HepG2 (cell line): ENCODE measurements around the gene RNPS1. TPM values are rescaled to one million over a fixed set of nuclear protein-coding genes. Genes with fewer than 3 reads are reported as not detected.
A peak's percentile ranks its signal among the peaks of the same experiment; 100 is the strongest.

Source experiments
- ATF5 ChIP-seq: sonication (generic); formaldehyde crosslinking; IDR thresholded peaks from 2 replicates; pipeline ENCODE4 v1.4.0; 2020; ENCODE audit warnings: mild to moderate bottlenecking, low read depth, missing genetic modification reagents
- BHLHE40 ChIP-seq: IDR thresholded peaks from 2 replicates; pipeline ENCODE4 v1.6.1; 2011; ENCODE audit warnings: low read length, improper control_type of control experiment
- DZIP1 ChIP-seq: sonication (generic); formaldehyde crosslinking; IDR thresholded peaks from 2 replicates; pipeline ENCODE4 v1.5.0; 2020; ENCODE audit warnings: mild to moderate bottlenecking, missing genetic modification reagents
- ETV5 ChIP-seq: IDR thresholded peaks from 2 replicates; pipeline ENCODE4 v1.6.1; 2018; ENCODE audit warnings: missing biosample characterization, missing genetic modification reagents, inconsistent platforms, borderline replicate concordance
- FLYWCH1 ChIP-seq: sonication (generic); formaldehyde crosslinking; IDR thresholded peaks from 2 replicates; pipeline ENCODE4 v1.8.1; 2023; ENCODE audit warnings: mild to moderate bottlenecking, missing genetic modification reagents
- GPBP1L1 ChIP-seq: sonication (generic); formaldehyde crosslinking; IDR thresholded peaks from 2 replicates; pipeline ENCODE4 v1.5.0; 2020; ENCODE audit warnings: mild to moderate bottlenecking, missing genetic modification reagents
- HNRNPK ChIP-seq: fragments of 200-400 bp; formaldehyde crosslinking; IDR thresholded peaks from 2 replicates; pipeline ENCODE4 v1.6.1; 2018; ENCODE audit warnings: low read length, low read depth, moderate library complexity, mild to moderate bottlenecking; ENCODE audit not compliant: poor library complexity, severe bottlenecking
- KLF11 ChIP-seq: IDR thresholded peaks from 2 replicates; pipeline ENCODE4 v1.6.1; 2016; ENCODE audit warnings: missing compliant biosample characterization
- KMT2B ChIP-seq: IDR thresholded peaks from 2 replicates; pipeline ENCODE4 v1.6.1; 2016; ENCODE audit warnings: missing genetic modification reagents, missing compliant biosample characterization
- MIXL1 ChIP-seq: IDR thresholded peaks from 2 replicates; pipeline ENCODE4 v1.6.1; 2016
- RARA ChIP-seq: IDR thresholded peaks from 2 replicates; pipeline ENCODE4 v1.6.1; 2016; ENCODE audit warnings: missing genetic modification reagents, missing compliant biosample characterization
- RORA ChIP-seq: sonication (generic); formaldehyde crosslinking; IDR thresholded peaks from 2 replicates; pipeline ENCODE4 v1.5.0; 2020; ENCODE audit warnings: mild to moderate bottlenecking, missing genetic modification reagents, moderate library complexity
- SIN3A ChIP-seq: IDR thresholded peaks from 2 replicates; pipeline ENCODE4 v1.6.1; 2011; ENCODE audit warnings: low read depth, mild to moderate bottlenecking, control low read depth, low read length, borderline replicate concordance
- SRSF1 ChIP-seq: fragments of 200-400 bp; formaldehyde crosslinking; optimal IDR thresholded peaks from 2 replicates; pipeline ENCODE3; 2017; ENCODE audit warnings: mild to moderate bottlenecking, low read depth, low read length, moderate library complexity
- TARDBP ChIP-seq: sonication (generic); formaldehyde crosslinking; IDR thresholded peaks from 2 replicates; pipeline ENCODE4 v1.8.0; 2022; ENCODE audit warnings: mild to moderate bottlenecking, missing genetic modification reagents
- THAP11 ChIP-seq: IDR thresholded peaks from 2 replicates; pipeline ENCODE4 v1.6.1; 2016; ENCODE audit warnings: missing biosample characterization, missing genetic modification reagents
- ZNF296 ChIP-seq: sonication (generic); formaldehyde crosslinking; conservative IDR thresholded peaks from 2 replicates; pipeline ENCODE4 v1.5.0; 2020; ENCODE audit warnings: mild to moderate bottlenecking, missing genetic modification reagents
- ZNF367 ChIP-seq: sonication (generic); formaldehyde crosslinking; IDR thresholded peaks from 2 replicates; pipeline ENCODE4 v1.4.0; 2020; ENCODE audit warnings: missing genetic modification reagents, borderline replicate concordance
- ZNF513 ChIP-seq: sonication (generic); formaldehyde crosslinking; conservative IDR thresholded peaks from 2 replicates; pipeline ENCODE4 v1.5.0; 2020; ENCODE audit warnings: missing genetic modification reagents
- ZNF580 ChIP-seq: IDR thresholded peaks from 2 replicates; pipeline ENCODE4 v1.6.1; 2016; ENCODE audit warnings: low read depth, borderline replicate concordance
- ZNF597 ChIP-seq: sonication (generic); formaldehyde crosslinking; IDR thresholded peaks from 2 replicates; pipeline ENCODE4 v1.5.0; 2020; ENCODE audit warnings: missing genetic modification reagents
- polyA plus RNA-seq, 8 experiments: library from polyadenylated mRNA; depleted of rRNA in 3 of 8; stranded (reverse) in 7 of 8; unstranded in 1 of 8; fragments of >200 nt; fragmentation: Illumina TruSeq in 4 of 8; extraction: Trizol in 4 of 8; gene quantifications; 2 replicates each; pipeline versions ENCODE4 v1.2.1 to v1.2.3, GENCODE V29; 2011 to 2016; ENCODE audit warnings: low read depth in 4 of 8, missing spikeins in 1 of 8, mixed read lengths in 1 of 8; ENCODE audit not compliant: insufficient read depth in 1 of 8
- total RNA-seq, 5 experiments: library from RNA; depleted of rRNA; stranded (reverse); fragments of >200 nt; fragmentation: Illumina TruSeq; extraction: Trizol; gene quantifications; 2 replicates each; pipeline ENCODE4 v1.2.3, GENCODE V29; 2016; ENCODE audit warnings: low read depth in 1 of 5

The RNPS1 gene
- total and polyA plus RNA-seq, 2 of the 13 experiments (the other 11 are each of a cell fraction or from before 2014, with no cell fraction given): 126 to 133 TPM

GRCh38 chr16:2251296-2252111 lies 16.4 kb downstream of the RNPS1 start, which contains the start of gene ECI1 (continued):
- TF ChIP-seq DZIP1 (CRISPR knock-in tag) (peak; percentile 76; the same call in 1 of the 2 replicates), SIN3A (peak; percentile 74; the same call in 1 of the 2 replicates), BHLHE40 (peak; percentile 38; the same call in 1 of the 2 replicates), GPBP1L1 (CRISPR knock-in tag) (no peak), ATF5 (CRISPR knock-in tag) (no peak), ETV5 (CRISPR knock-in tag) (peak; percentile 98), ZNF580 (CRISPR knock-in tag) (peak; percentile 76), THAP11 (CRISPR knock-in tag) (peak; percentile 85), RORA (no peak), HNRNPK (peak; percentile 70), SRSF1 (peak; percentile 98), ZNF367 (CRISPR knock-in tag) (no peak; the same call in 1 of the 2 replicates), ZNF296 (CRISPR knock-in tag) (no peak), TARDBP (CRISPR knock-in tag) (peak; percentile 91), MIXL1 (CRISPR knock-in tag) (no peak), KMT2B (CRISPR knock-in tag) (peak; percentile 45; the same call in 1 of the 2 replicates), KLF11 (CRISPR knock-in tag) (0 out of 2 replicates have a peak, but pooled peaks have one; percentile 35), RARA (CRISPR knock-in tag) (peak; percentile 66), ZNF513 (CRISPR knock-in tag) (no peak), ZNF597 (CRISPR knock-in tag) (no peak), FLYWCH1 (no peak)
